Stimulated activated CD4-positive, alpha-beta T cell treated with anti-CD3 and anti-CD28 coated beads, Interleukin-1b, Interleukin-23, amount 100 ng/mL, for 4 hours (primary cell): ENCODE measurements around the gene SCNN1B.

Source experiments
- DNase-seq, 2 donors: peaks; one replicate each; pipeline ENCODE4 v3.0.0-alpha.2; 2020; ENCODE audit warnings: low read depth in 2 of 2

SCNN1B gene

GRCh38 chr16:23407436-23408127 is 105.5 kb downstream of the SCNN1B start:
- DNase-seq: no peak

DNA sequence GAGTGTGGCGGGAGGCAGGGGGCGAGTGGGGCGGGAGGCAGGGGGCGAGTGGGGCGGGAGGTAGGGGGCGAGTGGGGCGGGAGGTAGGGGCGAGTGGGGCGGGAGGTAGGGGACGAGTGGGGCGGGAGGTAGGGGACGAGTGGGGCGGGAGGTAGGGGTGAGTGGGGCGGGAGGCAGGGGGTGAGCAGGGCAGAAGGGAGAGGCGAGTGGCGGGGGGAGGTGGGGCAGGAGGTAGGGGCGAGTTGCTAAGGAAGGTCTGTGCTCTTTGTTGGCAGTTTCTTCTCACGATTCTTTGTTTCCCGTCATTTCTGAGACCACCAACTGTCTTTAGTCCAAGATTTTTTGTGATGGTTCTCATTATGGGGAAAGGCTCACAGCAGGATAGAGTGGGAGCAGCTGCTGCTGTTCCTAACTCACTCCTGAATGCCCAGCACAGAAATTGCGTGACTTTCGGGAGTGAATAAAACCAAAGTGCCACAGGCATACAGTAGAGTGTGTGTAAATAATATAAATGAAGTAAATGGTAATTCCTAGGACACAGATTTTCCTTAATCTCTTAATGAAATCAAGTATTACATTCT is 106.2 kb downstream of the SCNN1B start:
- DNase-seq: no peak

DNA sequence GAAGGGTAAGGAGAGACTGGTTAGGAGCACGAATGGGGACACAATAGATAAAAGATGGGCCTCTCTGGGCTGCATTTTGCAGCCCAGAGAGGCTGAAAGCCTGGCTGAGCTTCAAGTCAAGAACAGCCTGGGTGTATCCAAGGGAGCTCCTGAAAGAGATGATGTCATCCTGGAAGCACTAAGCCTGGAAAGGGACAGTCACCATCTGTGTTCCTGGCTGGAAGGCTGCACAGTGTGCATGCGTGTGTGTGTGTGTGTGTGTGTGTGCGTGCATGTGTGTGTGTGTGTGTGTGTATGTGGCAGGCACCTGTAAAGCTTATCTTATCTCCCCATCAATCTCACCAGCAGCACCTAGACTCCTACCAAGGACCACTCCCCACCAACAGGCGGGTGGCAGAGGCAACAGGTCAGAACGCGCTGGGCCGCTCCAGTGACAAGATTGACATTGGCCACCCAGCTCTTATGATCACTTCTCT is 106.8 kb downstream of the SCNN1B start:
- no peak for DNase-seq

DNA sequence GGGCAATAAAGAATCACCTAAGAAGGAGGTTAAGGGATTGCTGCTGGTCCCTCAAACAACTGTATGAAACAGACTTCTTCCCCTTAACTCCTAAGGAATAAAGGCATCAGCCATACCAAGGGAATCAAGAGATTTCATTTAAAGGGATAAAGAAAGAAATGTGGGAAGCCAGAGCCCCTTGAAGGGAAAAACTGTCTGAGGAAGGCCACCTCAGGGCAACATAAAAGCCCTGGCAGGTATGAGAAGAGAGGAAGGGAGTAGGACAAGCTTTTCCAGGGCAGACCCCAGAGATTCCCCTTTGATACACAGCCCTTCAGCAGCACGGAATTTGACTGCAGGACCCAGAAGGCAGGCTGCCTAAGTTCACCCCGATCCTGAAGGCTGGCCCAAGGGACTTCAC is 107.4 kb downstream of the SCNN1B start:
- no peak for DNase-seq

DNA sequence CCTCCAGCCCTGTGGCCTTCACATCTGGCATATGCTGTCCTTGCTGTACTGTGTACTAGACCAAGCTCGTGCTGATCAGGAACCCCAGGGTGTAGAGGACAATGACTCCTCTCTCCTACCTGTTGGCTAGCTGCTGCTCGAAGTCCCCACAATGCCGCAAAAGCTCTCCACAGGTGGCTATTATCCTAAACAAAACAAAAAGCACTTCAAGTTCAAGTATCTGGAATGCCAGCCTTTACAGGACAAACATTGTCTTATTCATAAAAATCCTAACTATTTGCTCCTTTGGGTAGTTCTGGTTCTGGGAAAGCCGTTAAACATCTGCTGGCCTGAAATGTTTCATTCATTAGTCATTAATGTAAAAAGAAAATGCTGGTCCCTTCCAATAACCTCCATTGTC is 108.1 kb downstream of the SCNN1B start:
- no peak for DNase-seq

GRCh38 chr16:23414731-23415130 is 112.6 kb downstream of the SCNN1B start:
- DNase-seq: no peak

GRCh38 chr16:23416816-23417215 is 114.7 kb downstream of the SCNN1B start:
- no peak for DNase-seq

GRCh38 chr16:23420011-23420410 is 117.9 kb downstream of the SCNN1B start:
- no peak for DNase-seq

DNA sequence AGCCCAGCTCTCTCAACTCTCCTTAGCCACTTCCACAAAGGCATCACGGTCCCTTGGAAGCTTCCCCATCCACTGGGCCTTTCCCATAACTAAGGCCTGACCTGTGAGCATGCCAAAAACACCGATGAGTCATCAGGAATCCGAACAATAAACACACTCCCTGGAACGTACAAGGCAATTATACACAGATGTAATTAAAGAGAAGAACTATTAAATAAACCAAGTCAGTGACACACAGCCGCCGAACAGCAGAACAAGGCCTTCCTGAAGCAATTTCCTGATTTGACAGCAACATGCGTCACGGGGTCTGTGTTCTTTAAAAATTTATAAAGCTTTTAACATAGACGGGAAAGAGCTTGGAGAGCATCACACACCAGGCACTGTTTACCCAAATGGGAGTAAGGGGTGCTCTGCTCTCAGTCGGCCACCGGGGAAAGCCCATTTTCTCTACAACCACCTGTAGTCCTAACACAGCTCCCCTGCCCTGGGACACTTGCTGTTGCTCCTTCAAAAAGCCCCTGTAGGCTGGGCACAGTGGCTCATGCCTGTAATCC is 121.5 kb downstream of the SCNN1B start:
- DNase-seq: no peak

DNA sequence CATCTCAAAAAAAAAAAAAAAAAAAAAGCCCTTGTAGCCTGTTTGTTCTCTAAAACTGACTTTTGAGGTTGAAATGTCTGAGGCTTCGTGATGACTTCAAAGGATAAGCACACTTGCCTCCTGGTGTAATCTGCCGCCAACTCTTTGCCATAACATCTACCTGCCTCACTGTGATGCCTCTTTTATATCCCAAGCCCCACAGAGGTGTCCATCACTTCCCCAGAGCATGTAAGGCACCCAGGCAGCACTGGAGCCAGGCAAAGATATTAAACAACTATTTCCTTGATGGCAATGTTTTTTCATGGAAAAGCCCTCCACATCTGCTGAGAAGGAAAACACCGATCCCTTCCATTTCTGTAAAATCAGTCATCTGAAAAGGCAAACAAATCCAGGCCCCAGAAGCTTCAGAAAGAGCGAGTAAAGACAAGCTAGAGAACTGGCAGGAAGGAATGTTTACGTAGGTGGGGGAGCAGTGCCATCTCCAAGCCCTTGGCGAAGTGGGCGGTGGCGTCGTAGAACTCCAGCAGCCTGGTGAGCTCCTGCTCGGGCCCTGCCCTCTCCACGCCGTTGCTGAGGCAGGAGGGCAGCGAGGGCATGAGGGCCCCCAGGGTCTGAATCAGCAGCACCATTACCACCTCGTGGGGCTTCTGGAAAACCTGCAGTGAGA is 122.3 kb downstream of the SCNN1B start:
- DNase-seq: no peak

DNA sequence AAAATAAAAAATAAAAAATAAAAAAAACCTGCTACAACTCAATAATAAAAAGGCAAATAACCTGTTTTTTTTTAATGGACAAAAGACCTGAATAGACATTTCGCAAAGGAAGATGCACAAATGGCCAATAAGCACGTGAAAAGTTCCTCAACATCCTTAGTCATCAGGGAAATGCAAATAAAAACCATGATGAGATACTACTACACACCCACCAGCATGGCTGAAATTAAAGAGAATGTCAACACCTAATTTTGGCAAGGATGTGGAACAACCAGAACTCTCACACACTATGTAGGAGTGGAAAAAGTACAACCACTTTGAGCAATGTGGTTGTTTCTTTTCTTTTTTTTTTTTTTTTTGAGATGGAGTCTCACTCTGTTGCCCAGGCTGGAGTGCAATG is 126.2 kb downstream of the SCNN1B start:
- DNase-seq: no peak
